Medulla oblongata (tissue), 1 donor: ENCODE data around the gene DRG2.

Experiments
- DNase-seq: peaks from one replicate; pipeline ENCODE4 v3.0.0-alpha.2; 2015; ENCODE audit errors: extremely low spot score

DRG2 gene

GRCh38 chr17:18143044-18143936 lies 55.5 kb downstream of the DRG2 start:
- no peak for DNase-seq

GRCh38 chr17:18144261-18144660 lies 56.5 kb downstream of the DRG2 start:
- DNase-seq: no peak

DNA sequence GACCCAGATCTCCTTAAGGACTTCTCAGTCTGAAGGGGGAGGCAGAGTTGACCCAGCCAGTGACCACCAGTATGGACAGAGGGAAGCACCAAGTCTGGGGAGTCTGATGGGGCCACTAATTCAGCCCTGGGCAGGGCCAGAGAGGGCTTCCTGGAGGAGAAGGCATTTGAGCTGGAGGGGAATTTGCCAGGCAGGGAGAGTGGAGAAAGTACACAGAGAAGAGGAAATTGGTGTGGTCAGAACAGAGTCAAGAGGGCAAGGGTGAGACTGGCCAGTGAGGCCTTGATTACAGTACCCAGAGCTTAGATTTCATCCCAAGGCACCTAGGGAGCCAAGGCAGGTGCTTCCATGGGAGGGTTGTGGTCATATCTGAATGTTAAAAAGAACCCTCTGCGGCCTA lies 57.1 kb downstream of the DRG2 start:
- DNase-seq: no peak

- DNase-seq: no peak
Observed at GRCh38 chr17:18145811-18146210, 58.1 kb downstream of the DRG2 start.

- no peak for DNase-seq
Observed at GRCh38 chr17:18146259-18146658, 58.5 kb downstream of the DRG2 start.

DNA sequence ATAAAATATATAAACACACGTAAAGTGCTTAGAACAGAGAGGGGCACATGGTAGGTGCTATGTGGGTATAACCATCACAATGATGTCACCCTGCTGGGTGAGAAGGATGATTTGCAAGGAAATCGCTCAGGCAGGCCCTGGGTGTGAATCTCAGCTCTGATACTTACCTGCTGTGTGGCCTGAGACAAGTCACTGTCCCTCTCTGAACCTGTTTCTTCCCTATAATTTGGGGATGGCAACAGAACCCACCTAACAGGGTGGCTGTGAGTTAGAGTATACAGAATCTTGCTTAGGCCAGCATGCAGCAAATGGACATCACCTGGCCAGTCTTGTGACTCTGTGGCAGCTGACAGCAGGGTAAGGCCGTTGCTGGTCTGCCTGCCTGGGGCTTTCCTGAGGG lies 59.2 kb downstream of the DRG2 start:
- DNase-seq: no peak

DNA sequence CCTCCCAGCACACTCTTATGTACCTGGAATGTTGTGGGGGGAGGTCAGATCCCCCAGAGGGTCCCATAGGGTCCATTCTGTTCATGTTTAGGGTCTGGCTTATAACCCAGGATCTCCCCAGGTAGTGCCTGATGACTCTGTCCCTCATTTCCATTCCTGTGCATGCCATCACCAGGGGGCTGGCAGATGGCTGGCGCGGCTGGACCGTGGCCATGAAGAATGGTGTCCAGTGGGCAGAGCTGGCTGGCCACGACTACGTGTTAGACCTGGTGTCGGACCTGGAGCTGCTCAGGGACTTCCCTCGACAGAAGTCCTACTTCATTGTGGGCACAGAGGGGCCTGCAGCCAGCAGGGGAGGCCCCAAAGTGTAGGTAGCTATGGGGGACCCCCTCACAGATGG lies 60.8 kb downstream of the DRG2 start:
- no peak for DNase-seq

- no peak for DNase-seq
Observed at GRCh38 chr17:18151290-18151689, 63.5 kb downstream of the DRG2 start.

DNA sequence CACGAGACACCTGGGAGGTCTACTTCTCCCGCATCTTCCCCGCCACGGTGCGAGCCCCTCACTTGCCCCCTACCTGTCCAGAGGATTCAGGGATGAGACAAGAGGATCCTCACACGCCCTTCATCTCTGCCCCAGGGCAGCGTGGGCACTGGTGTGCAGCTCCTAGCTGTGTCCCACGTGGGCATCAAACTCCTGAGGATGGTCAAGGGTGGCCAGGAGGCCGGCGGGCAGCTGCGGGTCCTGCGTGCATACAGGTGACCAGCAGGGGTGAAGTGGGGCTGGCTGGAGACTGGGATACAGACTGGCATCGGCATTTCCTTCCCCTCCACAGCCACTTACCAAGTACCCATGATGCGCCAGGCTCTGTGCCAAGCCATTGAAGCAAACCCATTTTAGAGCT lies 67.4 kb downstream of the DRG2 start:
- DNase-seq: no peak

DNA sequence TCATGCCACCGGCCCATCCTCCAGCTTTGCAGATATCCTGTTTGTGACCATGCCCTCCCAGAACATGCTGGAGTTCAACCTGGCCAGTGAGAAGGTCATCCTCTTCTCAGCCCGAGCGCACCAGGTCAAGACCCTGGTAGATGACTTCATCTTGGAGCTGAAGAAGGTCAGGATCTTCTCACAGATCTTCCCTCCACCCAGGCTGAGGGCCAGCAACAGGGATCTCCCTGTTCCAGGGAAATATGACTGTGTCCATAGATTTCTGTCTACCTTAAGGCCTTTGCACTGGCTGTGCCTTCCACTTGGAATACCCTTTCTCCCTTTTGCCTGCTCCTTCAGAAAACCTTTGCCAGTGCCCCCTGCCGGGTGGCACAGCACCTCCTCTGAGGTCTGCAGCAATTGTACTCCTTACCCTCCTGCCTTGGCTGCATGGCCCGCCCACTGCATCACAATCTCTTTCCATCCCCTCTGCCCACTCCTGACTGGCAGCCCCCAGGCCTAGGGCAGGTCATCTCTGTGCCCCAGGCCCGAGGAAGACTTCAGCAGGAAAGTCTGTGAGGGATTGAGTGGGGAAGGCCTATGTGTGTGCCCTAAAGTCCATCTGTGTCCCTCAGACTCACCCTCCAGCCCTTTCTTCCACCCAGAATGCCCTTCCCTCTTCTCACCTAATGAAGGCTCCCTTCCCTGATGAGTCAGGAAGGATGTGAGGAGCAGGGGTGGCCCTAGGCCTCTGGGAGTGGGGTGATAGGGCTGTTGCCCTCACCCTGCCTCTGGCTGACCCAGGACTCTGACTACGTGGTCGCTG lies 68.6 kb downstream of the DRG2 start:
- no peak for DNase-seq

- no peak for DNase-seq
Observed at GRCh38 chr17:18156976-18157280, 69.2 kb downstream of the DRG2 start.
